WTC11 (cell line): ENCODE measurements around the gene LRRC8C.

ENCODE experiments used
- CTCF ChIP-seq: fragments of 200-600 bp; IDR thresholded peaks from 2 replicates; pipeline ENCODE4 v1.8.0; 2022; ENCODE audit warnings: antibody characterized with exemption
- FOXK1 ChIP-seq: sonication (generic); formaldehyde crosslinking; IDR thresholded peaks from 2 replicates; pipeline ENCODE4 v1.8.0; 2022; ENCODE audit warnings: mild to moderate bottlenecking, moderate library complexity, missing genetic modification reagents
- FOXP4 ChIP-seq: sonication (generic); formaldehyde crosslinking; IDR thresholded peaks from 2 replicates; pipeline ENCODE4 v1.8.0; 2022; ENCODE audit warnings: mild to moderate bottlenecking, missing genetic modification reagents
- MAX ChIP-seq: sonication (generic); formaldehyde crosslinking; IDR thresholded peaks from 2 replicates; pipeline ENCODE4 v1.8.0; 2022; ENCODE audit warnings: mild to moderate bottlenecking, missing genetic modification reagents
- PRDM15 ChIP-seq: sonication (generic); formaldehyde crosslinking; IDR thresholded peaks from 2 replicates; pipeline ENCODE4 v1.8.0; 2022; ENCODE audit warnings: missing genetic modification reagents
- TEAD4 ChIP-seq: sonication (generic); formaldehyde crosslinking; IDR thresholded peaks from 2 replicates; pipeline ENCODE4 v1.8.0; 2022; ENCODE audit warnings: mild to moderate bottlenecking, missing genetic modification reagents

- TF ChIP-seq FOXK1 (no peak), CTCF (no peak), TEAD4 (CRISPR knock-in tag) (no peak), PRDM15 (CRISPR knock-in tag) (no peak), FOXP4 (no peak), MAX (CRISPR knock-in tag) (no peak)
Observed at GRCh38 chr1:89755591-89755990, 122.7 kb downstream of the LRRC8C start.
